Measurements from ENCODE around the gene MIF4GD. TPM values are rescaled to one million over a fixed set of nuclear protein-coding genes. Genes with fewer than 3 reads are reported as not detected.

MIF4GD gene
- total and polyA plus RNA-seq, 2 experiments from 2014 or later: 11.3 to 15.9 TPM

DNA sequence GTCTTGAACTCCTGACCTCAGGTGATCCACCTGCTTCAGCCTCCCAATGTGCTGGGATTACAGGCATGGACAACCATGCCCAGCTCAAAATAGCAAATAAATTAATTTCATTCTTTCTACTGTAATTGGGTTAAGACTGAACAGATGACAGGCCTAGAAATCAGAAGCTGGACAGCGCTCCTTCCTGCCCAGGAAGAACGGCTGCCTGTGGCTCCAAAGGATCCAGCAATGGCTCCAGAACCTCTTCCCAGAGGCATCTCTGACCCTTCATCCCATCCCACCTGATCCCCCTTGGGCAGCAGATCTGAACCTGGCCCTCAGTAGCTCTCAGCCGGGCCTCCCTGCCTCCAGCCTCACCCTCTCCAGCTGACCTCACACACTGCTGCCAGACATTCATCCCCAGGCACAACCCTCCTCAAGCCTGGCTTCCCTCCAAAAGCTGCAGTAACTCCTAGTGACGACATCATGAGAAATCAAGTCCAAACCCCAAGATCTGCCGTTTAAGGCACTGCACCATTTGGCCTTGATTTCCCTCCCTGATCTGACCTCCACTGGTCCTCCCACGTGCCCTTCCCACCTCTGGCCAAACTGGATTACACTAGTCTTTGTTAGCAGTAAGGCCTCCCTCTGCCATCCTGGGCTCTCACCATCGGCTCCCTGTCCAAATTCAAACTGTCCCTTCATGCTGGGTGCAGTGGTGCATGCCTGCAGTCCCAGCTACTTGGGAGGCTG is 3.1 kb upstream of the MIF4GD start (continued):
- no peak for TF ChIP-seq ZNF331 (CRISPR knock-in tag; IDR thresholded peaks at IDR 0.05; ENCODE audit: low read depth)
- TF ChIP-seq EZH2 (IDR thresholded peaks at IDR 0.05; ENCODE audit: low read depth, unreplicated experiment): no peak

DNA sequence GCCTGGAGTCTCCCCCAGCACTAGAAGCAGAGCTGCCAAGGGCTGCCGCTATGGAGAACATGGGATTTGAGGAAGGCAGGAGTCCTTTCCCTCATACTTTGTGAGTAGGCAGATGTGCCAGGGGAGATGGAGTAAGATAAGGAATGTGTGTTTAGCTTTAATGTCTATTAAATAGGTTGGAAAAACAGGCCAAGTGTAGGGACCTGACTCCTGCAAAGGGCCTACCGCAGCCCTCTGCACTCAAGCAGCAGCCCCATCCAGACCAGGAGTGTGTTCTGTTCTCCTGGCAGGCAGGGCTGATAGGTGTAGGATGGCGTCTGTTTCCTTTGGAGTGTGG is 1.8 kb upstream of the MIF4GD start:
- Histone ChIP-seq H3K9me2 (ENCODE audit: insufficient read depth) (no peaks in the 10 kb centered on the region), H3K27me3 (ENCODE audit: insufficient read depth) (no peaks in the 10 kb centered on the region), H3F3A (replicated peaks; ENCODE audit: low read depth) (peaks cover 25% of the 10 kb centered on the region), H3K27ac (ENCODE audit: low read depth) (no peak overlapping the region), H3K4me2 (no peak overlapping the region), H2AFZ (no peak overlapping the region), H3K4me1 (ENCODE audit: insufficient read depth) (peaks cover 9% of the 10 kb centered on the region), H4K20me1 (replicated peaks; ENCODE audit: insufficient read depth) (no peaks in the 10 kb centered on the region), H3K36me3 (ENCODE audit: insufficient read depth) (no peaks in the 10 kb centered on the region), H3K79me2 (replicated peaks; ENCODE audit: insufficient read depth) (no peaks in the 10 kb centered on the region), H3K4me3 (no peak overlapping the region)
- Mint-ChIP-seq H3K4me3 (peak overlapping the region; percentile 70), H3K4me1 (peaks cover 16% of the 10 kb centered on the region), H3K9me3 (no peaks in the 10 kb centered on the region), H3K27ac (no peak overlapping the region), H3K36me3 (ENCODE audit: low read depth) (peaks cover 13% of the 10 kb centered on the region), H3K27me3 (ENCODE audit: insufficient read depth, low read depth, poor library complexity) (peaks cover 17% of the 10 kb centered on the region)
- DNase-seq (ENCODE audit: low spot score) (no peak), ATAC-seq (no peak)
- TF ChIP-seq ZNF331 (CRISPR knock-in tag; IDR thresholded peaks at IDR 0.05; ENCODE audit: low read depth) (no peak), JUNB (IDR thresholded peaks at IDR 0.05; ENCODE audit: unreplicated experiment) (no peak), EZH2phosphoT487 (IDR thresholded peaks at IDR 0.05; ENCODE audit: unreplicated experiment) (no peak), EZH2 (IDR thresholded peaks at IDR 0.05; ENCODE audit: low read depth, unreplicated experiment) (no peak), CREB1 (CRISPR knock-in tag; IDR thresholded peaks at IDR 0.05; ENCODE audit: low read depth) (no peak), NANOG (IDR thresholded peaks at IDR 0.05; ENCODE audit: borderline replicate concordance) (no peak)
- TF ChIP-seq, protein P1, sequence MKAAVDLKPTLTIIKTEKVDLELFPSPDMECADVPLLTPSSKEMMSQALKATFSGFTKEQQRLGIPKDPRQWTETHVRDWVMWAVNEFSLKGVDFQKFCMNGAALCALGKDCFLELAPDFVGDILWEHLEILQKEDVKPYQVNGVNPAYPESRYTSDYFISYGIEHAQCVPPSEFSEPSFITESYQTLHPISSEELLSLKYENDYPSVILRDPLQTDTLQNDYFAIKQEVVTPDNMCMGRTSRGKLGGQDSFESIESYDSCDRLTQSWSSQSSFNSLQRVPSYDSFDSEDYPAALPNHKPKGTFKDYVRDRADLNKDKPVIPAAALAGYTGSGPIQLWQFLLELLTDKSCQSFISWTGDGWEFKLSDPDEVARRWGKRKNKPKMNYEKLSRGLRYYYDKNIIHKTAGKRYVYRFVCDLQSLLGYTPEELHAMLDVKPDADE (IDR thresholded peaks at IDR 0.05): no peak
- TF ChIP-seq, protein P2, sequence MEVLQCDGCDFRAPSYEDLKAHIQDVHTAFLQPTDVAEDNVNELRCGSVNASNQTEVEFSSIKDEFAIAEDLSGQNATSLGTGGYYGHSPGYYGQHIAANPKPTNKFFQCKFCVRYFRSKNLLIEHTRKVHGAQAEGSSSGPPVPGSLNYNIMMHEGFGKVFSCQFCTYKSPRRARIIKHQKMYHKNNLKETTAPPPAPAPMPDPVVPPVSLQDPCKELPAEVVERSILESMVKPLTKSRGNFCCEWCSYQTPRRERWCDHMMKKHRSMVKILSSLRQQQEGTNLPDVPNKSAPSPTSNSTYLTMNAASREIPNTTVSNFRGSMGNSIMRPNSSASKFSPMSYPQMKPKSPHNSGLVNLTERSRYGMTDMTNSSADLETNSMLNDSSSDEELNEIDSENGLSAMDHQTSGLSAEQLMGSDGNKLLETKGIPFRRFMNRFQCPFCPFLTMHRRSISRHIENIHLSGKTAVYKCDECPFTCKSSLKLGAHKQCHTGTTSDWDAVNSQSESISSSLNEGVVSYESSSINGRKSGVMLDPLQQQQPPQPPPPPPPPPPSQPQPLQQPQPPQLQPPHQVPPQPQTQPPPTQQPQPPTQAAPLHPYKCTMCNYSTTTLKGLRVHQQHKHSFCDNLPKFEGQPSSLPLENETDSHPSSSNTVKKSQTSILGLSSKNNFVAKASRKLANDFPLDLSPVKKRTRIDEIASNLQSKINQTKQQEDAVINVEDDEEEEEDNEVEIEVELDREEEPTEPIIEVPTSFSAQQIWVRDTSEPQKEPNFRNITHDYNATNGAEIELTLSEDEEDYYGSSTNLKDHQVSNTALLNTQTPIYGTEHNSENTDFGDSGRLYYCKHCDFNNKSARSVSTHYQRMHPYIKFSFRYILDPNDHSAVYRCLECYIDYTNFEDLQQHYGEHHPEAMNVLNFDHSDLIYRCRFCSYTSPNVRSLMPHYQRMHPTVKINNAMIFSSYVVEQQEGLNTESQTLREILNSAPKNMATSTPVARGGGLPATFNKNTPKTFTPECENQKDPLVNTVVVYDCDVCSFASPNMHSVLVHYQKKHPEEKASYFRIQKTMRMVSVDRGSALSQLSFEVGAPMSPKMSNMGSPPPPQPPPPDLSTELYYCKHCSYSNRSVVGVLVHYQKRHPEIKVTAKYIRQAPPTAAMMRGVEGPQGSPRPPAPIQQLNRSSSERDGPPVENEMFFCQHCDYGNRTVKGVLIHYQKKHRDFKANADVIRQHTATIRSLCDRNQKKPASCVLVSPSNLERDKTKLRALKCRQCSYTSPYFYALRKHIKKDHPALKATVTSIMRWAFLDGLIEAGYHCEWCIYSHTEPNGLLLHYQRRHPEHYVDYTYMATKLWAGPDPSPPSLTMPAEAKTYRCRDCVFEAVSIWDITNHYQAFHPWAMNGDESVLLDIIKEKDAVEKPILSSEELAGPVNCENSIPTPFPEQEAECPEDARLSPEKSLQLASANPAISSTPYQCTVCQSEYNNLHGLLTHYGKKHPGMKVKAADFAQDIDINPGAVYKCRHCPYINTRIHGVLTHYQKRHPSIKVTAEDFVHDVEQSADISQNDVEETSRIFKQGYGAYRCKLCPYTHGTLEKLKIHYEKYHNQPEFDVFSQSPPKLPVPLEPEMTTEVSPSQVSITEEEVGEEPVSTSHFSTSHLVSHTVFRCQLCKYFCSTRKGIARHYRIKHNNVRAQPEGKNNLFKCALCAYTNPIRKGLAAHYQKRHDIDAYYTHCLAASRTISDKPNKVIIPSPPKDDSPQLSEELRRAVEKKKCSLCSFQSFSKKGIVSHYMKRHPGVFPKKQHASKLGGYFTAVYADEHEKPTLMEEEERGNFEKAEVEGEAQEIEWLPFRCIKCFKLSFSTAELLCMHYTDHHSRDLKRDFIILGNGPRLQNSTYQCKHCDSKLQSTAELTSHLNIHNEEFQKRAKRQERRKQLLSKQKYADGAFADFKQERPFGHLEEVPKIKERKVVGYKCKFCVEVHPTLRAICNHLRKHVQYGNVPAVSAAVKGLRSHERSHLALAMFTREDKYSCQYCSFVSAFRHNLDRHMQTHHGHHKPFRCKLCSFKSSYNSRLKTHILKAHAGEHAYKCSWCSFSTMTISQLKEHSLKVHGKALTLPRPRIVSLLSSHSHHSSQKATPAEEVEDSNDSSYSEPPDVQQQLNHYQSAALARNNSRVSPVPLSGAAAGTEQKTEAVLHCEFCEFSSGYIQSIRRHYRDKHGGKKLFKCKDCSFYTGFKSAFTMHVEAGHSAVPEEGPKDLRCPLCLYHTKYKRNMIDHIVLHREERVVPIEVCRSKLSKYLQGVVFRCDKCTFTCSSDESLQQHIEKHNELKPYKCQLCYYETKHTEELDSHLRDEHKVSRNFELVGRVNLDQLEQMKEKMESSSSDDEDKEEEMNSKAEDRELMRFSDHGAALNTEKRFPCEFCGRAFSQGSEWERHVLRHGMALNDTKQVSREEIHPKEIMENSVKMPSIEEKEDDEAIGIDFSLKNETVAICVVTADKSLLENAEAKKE (CRISPR knock-in tag; IDR thresholded peaks at IDR 0.05): no peak
- TF ChIP-seq, protein P3, sequence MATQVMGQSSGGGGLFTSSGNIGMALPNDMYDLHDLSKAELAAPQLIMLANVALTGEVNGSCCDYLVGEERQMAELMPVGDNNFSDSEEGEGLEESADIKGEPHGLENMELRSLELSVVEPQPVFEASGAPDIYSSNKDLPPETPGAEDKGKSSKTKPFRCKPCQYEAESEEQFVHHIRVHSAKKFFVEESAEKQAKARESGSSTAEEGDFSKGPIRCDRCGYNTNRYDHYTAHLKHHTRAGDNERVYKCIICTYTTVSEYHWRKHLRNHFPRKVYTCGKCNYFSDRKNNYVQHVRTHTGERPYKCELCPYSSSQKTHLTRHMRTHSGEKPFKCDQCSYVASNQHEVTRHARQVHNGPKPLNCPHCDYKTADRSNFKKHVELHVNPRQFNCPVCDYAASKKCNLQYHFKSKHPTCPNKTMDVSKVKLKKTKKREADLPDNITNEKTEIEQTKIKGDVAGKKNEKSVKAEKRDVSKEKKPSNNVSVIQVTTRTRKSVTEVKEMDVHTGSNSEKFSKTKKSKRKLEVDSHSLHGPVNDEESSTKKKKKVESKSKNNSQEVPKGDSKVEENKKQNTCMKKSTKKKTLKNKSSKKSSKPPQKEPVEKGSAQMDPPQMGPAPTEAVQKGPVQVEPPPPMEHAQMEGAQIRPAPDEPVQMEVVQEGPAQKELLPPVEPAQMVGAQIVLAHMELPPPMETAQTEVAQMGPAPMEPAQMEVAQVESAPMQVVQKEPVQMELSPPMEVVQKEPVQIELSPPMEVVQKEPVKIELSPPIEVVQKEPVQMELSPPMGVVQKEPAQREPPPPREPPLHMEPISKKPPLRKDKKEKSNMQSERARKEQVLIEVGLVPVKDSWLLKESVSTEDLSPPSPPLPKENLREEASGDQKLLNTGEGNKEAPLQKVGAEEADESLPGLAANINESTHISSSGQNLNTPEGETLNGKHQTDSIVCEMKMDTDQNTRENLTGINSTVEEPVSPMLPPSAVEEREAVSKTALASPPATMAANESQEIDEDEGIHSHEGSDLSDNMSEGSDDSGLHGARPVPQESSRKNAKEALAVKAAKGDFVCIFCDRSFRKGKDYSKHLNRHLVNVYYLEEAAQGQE (IDR thresholded peaks at IDR 0.05; ENCODE audit: unreplicated experiment): no peak
